NCI-H524 treated with DMSO at 0.1 percent for 48 hours (cell line): ENCODE results near the gene MED22.
A peak's percentile ranks its signal among the peaks of the same experiment; 100 is the strongest.

Experiments
- DNase-seq: peaks from one replicate; lab custom pipeline; 2025; lab: John Stamatoyannopoulos, UW

Gene MED22

GRCh38 chr9:133355881-133356357 lies 8.0 kb upstream of the MED22 start:
- DNase-seq = no peak

- no peak for DNase-seq
Observed at GRCh38 chr9:133354766-133355165, 6.8 kb upstream of the MED22 start.

DNA sequence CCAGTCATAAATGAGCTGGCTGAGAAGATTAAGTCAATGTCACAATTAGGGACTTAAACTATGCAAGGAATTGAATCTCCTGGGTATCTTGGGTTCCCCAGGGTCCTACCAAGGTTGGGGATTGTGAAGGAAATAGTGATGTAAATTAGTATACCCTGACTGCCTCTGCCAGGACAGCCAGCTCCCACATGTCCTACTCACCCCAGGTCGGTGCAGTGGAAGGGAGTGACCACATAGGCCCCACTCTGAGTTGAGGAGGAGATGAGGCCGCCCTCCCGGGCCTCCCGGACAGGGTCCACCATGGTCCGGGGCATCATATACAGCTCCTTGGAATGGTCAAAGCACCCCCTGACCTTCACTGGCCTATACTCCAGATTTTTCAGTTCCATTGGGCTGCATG lies 5.6 kb upstream of the MED22 start:
- no peak for DNase-seq

DNA sequence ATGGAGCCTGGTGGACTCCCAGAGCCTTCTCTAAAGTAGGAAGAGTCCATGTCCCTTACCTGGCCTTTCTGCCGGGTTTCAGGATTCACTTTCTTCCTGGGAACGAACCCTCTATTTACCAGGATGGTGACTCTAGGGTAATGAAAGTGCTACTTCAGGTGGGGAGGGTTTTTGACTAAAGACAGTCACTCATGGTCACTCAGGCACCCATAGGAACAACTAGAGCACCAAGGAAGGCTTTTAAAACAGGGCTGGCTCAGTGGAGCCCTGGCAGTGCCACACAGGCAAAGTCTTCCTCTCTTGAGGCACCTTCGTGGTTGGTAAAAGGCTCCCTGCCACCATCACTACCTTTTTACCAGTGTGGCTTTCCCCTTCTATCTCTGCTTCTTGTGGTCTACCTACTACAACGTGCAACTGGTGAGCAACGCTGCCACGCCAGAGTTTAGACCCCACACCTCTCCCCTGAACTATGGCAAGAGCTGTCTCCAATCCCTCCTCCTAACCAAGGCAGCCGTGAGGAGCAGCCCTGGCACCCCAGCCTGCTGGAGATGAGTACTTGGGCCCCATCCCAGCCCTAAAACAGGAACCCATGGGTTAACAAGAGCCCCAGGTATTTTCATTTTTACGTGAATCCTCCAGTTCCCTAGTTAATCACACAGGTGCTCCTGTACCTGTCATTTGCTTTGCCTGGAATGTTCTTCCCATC lies 4.9 kb upstream of the MED22 start:
- DNase-seq = no peak

- no peak for DNase-seq
Observed at GRCh38 chr9:133351908-133352634, 4.1 kb upstream of the MED22 start.

DNA sequence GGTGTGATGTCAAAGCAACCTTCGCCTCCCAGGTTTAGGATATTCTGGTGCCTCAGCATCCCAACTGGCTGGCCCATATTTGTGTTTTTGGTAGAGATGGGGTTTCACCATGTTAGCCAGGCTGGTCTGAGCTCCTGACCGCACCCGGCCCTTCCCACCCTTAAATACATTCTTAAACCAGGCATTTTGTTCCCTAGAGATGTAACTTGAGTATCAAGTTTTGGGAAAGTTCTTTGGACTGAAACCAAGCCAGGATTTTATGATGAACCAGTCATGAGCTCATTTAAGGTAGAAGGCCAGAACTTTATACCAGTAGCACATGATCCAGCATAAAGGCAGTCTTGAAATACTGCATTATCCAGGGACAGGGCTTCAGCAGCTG lies 3.6 kb upstream of the MED22 start:
- no peak for DNase-seq

- no peak for DNase-seq
Observed at GRCh38 chr9:133349965-133350616, 2.2 kb upstream of the MED22 start.

- DNase-seq = no peak
Observed at GRCh38 chr9:133348718-133349573, 1.0 kb upstream of the MED22 start.

GRCh38 chr9:133347515-133347984 lies 381 bp downstream of the MED22 start:
- DNase-seq = no peak

- DNase-seq = no peak
Observed at GRCh38 chr9:133346021-133346785, 1.7 kb downstream of the MED22 start.

DNA sequence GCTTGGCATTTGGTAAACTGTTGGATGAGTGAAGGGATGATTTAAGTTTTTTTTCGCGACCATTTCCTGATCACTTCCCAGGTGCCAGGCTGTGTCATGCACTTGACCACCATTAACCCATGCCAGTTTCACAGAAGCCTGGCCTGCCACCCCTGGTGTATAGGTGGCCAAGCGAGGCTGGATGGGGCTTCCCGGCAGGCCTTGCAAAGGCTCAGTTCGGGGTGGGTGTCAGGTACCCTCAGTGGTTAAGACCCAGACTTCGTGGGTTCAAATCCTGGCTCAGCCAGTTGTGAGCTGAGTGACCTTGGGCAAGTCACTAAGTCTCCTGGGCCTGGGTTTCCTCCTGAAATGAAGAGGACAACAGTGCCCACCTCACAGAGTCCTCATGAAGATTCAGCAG lies 2.3 kb downstream of the MED22 start:
- DNase-seq = no peak

DNA sequence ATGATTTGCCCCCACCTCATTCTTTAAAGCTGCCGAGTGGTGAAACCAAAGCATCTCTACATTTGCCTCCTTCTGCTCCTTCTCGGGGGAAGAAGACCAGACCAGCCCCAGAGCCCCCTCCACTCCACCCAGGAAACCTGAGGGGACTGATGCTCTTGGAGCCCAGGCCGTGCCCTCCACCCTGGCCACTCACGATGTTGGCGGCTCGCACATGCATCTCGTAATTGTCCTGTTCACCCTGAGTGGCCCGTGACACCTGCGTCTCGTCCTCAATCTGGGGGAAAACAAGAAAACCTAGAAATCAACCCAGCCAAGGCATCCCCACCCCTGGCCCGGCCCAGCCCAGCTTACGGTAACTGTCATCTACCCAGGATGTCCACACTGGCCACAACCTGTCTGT lies 3.0 kb downstream of the MED22 start:
- DNase-seq = no peak

- no peak for DNase-seq
Observed at GRCh38 chr9:133344071-133344470, 3.9 kb downstream of the MED22 start.

DNA sequence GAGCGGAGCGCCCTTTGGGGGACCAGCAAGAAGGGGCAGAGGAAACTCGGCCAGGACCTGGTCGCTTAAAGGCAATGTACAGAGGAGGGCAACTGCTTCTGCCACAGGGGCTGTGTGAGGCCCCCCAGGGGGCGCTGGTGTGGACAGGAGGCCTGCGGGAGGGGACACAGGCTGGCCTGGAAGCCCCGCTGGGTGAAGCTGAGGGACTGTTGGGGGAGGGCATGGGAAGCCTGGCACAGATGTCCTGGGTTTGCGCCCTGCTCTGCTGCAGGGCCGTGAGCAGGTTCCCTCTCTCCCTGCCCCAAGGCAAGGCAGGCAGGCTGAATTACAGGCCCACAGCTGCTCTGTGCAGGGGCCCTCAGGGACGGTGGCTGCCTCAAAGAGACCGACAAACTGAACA lies 5.4 kb downstream of the MED22 start:
- no peak for DNase-seq

DNA sequence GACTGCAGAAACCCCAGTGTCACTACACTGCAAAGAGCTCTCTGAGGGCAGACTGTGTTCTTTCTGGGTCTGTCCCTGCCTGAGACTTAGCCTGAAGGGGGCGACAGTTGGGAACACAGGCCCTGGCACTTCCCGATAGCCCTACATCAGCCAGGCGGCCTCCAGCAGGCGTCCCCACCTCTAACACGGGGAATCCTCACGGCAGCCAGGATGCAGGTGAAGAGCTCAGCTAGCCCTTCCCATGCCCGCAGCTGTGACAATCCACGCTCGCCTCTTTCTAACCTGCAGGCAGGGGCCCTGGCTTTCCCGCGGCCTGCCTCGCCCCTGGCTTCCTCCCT lies 5.9 kb downstream of the MED22 start:
- DNase-seq = no peak

- DNase-seq = no peak
Observed at GRCh38 chr9:133341369-133342068, 6.4 kb downstream of the MED22 start.

DNA sequence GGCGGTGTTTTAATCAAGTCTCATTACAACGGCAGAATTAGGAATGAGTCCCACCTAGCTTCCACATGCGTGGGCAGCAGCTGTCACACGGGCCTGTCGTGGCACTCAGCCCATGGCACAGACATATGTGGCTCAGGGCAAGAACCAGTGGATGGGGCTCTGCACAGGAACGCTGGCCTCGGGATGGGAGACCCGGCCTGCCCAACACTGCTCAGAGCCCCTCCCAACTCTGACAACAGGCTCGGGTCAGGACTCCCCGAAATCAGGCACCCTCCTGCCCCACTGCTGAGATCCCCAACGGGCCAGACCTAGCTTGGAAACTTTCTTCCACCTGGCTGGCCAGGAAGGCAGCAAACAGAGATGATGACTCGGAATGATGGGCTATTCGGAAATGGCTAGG lies 7.0 kb downstream of the MED22 start:
- no peak for DNase-seq

DNA sequence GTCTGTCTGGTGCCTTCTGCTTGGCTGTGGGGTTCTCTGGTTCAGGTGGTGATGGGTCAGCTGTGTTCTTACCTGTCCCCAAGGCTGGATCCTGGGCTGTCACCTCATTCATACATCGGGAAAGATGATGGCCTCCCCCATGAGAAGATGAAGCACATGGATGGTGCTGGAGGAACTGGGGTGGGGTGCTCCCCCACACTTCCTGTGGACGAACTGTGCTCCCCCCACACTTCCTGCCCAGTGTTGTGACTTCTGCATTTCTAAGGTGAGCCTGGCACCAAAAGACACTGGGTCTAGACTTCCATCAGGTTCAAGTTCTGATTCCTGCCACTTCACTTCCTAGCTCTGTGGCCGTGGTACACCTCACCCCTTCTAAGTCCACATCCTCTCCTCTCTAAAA lies 7.7 kb downstream of the MED22 start:
- DNase-seq = no peak

- DNase-seq = no peak
Observed at GRCh38 chr9:133339641-133340040, 8.3 kb downstream of the MED22 start.

DNA sequence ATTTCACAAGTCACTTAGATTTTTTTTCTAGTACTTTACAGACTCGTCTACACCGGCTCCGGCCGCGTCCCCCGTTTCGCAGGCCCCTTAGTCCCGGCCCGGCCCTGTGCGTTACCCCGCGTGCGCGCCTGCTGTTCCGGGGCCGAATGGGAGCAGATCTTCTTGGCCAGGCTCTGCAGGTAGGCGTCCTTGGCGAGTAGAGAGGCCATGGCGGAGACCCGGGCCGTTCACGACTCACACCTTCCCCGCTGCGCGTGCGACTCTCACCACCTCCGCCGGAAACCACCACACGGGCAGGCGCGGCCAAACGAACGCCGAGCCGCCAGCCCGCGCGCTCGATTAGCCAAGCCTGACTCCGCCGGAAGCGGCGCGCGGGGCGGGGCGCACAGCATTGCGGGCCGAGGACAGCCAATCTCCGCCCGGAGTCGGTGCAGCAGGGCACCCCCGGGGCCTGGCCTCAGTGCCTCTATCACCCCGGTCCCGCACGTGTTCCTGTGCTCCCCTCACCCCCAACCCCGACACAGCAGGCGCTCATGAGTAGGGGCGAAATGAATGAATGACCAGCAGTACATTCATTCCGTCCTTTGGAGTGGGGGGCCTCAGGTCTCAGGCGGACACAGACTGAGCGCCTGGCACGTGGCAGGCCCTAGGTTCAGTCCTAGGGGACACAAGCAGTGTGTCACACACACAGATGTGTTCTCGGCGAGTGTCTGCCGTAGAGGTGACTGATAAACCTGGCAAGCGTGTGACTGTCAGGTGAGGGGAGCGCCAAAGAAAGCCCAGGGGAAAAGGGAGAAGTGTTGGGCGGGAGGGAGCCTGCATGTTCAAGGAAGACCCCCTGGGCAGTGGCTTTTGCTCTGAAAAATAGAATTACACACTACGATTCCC lies 11.8 kb downstream of the MED22 start, which contains the start of gene SURF6:
TSS of gene SURF6 (minus strand) at position 265 of the 888 bp plus-strand sequence. CDS start at position 209, 56 bp downstream.
- DNase-seq = peak; percentile 67
